Aorta (tissue), 5 donors: ENCODE measurements around the gene DRAXIN. TPM values are rescaled to one million over a fixed set of nuclear protein-coding genes. Genes with fewer than 3 reads are reported as not detected.

Source experiments
- ATAC-seq: fragments of 200-7000 bp; cut with Tn5 transposase; one replicate; pipeline ENCODE4 v1.9.1; 2022; ENCODE audit warnings: moderate library complexity; ENCODE audit not compliant: low FRiP score
- DNase-seq, 2 donors: peaks; one replicate each; pipeline ENCODE4 v3.0.0-alpha.2; 2020
- H3K27ac ChIP-seq, 2 donors: one replicate each; pipeline ENCODE4 v1.5.1; 2013; ENCODE audit warnings: low read length in 2 of 2, mild to moderate bottlenecking in 2 of 2, moderate library complexity in 2 of 2, control low read depth in 1 of 2, inconsistent platforms in 1 of 2, low read depth in 1 of 2
- H3K27me3 ChIP-seq, 2 donors: one replicate each; pipeline ENCODE4 v1.6.1; 2013; ENCODE audit warnings: control low read depth in 1 of 2, low read length in 1 of 2, mild to moderate bottlenecking in 1 of 2, moderate library complexity in 1 of 2; ENCODE audit not compliant: insufficient read depth in 2 of 2, control insufficient read depth in 1 of 2
- H3K36me3 ChIP-seq, 2 donors: one replicate each; pipeline ENCODE4 v1.6.1; 2013; ENCODE audit warnings: control low read depth in 1 of 2, low read length in 1 of 2, mild to moderate bottlenecking in 1 of 2; ENCODE audit not compliant: insufficient read depth in 2 of 2, control insufficient read depth in 1 of 2
- H3K4me1 ChIP-seq, 2 donors: one replicate each; pipeline ENCODE4 v1.6.1; 2013; ENCODE audit warnings: low read length in 2 of 2, control low read depth in 1 of 2, mild to moderate bottlenecking in 1 of 2, moderate library complexity in 1 of 2; ENCODE audit not compliant: insufficient read depth in 2 of 2, control insufficient read depth in 1 of 2
- H3K4me3 ChIP-seq, 2 donors: one replicate each; pipeline ENCODE4 v1.5.1; 2013; ENCODE audit warnings: low read length in 2 of 2, control low read depth in 1 of 2, mild to moderate bottlenecking in 1 of 2
- H3K9me3 ChIP-seq: one replicate; pipeline ENCODE4 v1.6.1; 2013; ENCODE audit warnings: mild to moderate bottlenecking, low read length; ENCODE audit not compliant: control insufficient read depth
- WGBS, 2 donors: extraction: QIAGEN DNeasy Blood & Tissue Kit; methylation state at CpG; one replicate each; pipeline ENCODE4 v1.1.7; 2013; 5-methylcytosine and 5-hydroxymethylcytosine counted together
- intact Hi-C, 2 donors: fragments of 100-400 bp; cut with DNase I; formaldehyde crosslinking; loops; one replicate each; pipeline versions ENCODE4 v1.14.2 to v1.15.0; 2022
- polyA plus RNA-seq, 2 donors: library from polyadenylated mRNA; stranded (reverse); fragments of 200-250 nt; gene quantifications; one replicate each; pipeline ENCODE4 v1.2.3, GENCODE V29; 2013
- total RNA-seq, 2 donors: library from RNA; stranded (reverse); fragmentation: NEBNext Ultra II Directional; extraction: Animal tissue kit (Norgen Biotek cat#: 25700); gene quantifications; one replicate each; pipeline ENCODE4 v1.2.1, GENCODE V29; 2021
- donor health status: healthy with polysubstance abuse.
- donor health status: Bipolar disorder and iron deficiency.
- donor health status: DM: no; HTN: no; CAD: no.
- donor health status: DM: no; HTN: no; CAD: no.
- donor health status: DM: yes; HTN: yes; CAD: no.

DRAXIN gene
- total and polyA plus RNA-seq, 4 donors = 0.03 to 0.21 TPM; not detected in 2

GRCh38 chr1:11668516-11668915 is 23.0 kb upstream of the DRAXIN start:
- intact Hi-C loops = no loop called here
- Histone ChIP-seq H3K9me3 (no peaks in the 10 kb centered on the region), H3K4me1 (no peaks in the 10 kb centered on the region), H3K4me3 (no peak overlapping the region), H3K36me3 (no peaks in the 10 kb centered on the region), H3K27ac (no peak overlapping the region), H3K27me3 (no peaks in the 10 kb centered on the region)
- ATAC-seq = no peak
- 91 to 95% methylated on average over 14 of the region's 14 CpGs for WGBS, 2 donors
- DNase-seq = no peak

DNA sequence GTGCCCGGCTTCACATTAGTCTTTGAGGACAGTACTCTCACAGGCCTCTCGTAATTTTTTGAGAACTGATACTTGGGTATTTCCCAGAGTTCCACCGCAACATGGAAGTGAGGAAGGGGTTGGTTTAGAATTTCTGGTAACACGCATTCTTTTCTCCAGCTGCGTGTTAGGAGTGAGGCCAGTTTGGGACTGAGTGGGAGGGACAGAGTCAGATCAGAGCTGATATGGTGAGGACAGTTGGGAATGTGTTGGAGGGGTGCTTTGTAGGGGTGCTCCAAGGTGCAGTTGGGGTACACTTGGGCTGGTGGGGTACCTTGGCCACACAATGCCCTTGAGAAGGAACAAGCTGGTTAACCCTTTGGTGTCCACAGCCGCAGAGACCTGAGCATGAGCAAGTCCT is 20.8 kb upstream of the DRAXIN start:
- H3K4me3 ChIP-seq = no peak overlapping the region
- 75 to 81% methylated on average over 6 of the region's 6 CpGs for WGBS, 2 donors
- intact Hi-C loops = no loop called here
- no peak for ATAC-seq
- peaks cover 0 to 2% of the 10 kb centered on the region in 2 donors for H3K36me3 ChIP-seq
- no peaks in the 10 kb centered on the region for H3K4me1 ChIP-seq
- no peak for DNase-seq
- H3K9me3 ChIP-seq = no peaks in the 10 kb centered on the region
- H3K27ac ChIP-seq = no peak overlapping the region
- H3K27me3 ChIP-seq = no peaks in the 10 kb centered on the region

DNA sequence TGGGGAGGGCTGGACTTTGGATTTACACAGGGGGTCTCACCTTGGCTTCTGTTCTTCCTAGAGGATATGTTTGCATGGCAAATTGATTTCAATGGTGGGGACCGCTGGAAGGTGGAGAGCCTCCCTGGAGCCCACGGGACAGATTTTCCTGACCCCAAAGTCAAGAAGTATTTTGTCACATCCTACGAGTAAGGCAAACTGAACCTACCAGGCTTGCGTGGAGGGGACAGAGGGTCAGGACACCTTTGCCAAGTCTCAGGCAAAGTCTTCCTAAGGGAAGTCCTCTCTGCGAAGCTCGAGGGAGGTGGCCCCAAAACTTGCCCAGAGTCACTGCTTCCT is 20.3 kb upstream of the DRAXIN start:
- DNase-seq (no peak), ATAC-seq (no peak)
- H3K27ac ChIP-seq = no peak overlapping the region
- peaks cover 0 to 2% of the 10 kb centered on the region in 2 donors for H3K36me3 ChIP-seq
- intact Hi-C loops = no loop called here
- H3K4me3 ChIP-seq = no peak overlapping the region
- 89 to 94% methylated on average over 6 of the region's 6 CpGs for WGBS, 2 donors
- no peaks in the 10 kb centered on the region for H3K9me3 ChIP-seq
- no peaks in the 10 kb centered on the region for H3K27me3 ChIP-seq
- no peaks in the 10 kb centered on the region for H3K4me1 ChIP-seq

DNA sequence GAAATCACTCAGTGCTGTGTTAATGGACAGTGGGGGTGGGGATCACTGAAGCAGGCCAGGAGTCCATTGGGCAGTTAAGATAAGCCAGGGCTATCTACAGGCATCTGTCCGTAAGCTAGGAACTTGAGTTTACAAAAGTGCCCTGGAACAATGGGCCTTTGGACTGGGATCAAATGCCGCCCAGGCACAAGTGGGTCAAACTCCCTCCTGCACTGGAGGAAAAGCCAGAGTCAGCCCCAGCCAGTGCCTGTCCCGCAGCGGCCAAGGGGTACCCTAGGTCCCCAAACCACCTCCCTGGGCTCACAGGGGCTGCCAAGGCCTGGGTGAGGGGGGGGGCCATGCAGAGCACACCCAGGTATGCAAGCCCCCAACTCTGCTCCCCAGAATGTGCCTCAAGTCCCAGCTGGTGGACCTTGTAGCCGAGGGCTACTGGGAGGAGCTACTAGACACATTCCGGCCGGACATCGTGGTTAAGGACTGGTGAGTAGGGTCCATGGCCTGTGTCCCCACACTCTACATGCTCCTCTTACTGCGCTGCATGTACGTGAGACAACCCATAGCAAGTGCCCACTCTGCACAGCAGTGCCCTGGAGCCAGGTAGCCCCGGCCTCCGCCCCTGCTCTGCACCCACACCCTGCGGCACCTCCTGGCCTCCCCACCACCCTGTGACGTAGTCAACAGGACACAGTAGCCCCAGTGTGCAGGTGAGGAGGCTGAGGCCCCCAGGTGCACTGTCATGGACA is 19.8 kb upstream of the DRAXIN start:
- no peak for DNase-seq
- Histone ChIP-seq H3K4me3 (no peak overlapping the region), H3K27me3 (no peaks in the 10 kb centered on the region), H3K36me3 (peaks cover 0 to 2% of the 10 kb centered on the region in 2 donors), H3K9me3 (no peaks in the 10 kb centered on the region), H3K27ac (no peak overlapping the region), H3K4me1 (no peaks in the 10 kb centered on the region)
- 88 to 92% methylated on average over 14 of the region's 14 CpGs for WGBS, 2 donors
- ATAC-seq = no peak
- intact Hi-C loops = no loop called here

- Histone ChIP-seq H3K36me3 (peaks cover 0 to 2% of the 10 kb centered on the region in 2 donors), H3K27me3 (no peaks in the 10 kb centered on the region), H3K9me3 (no peaks in the 10 kb centered on the region), H3K4me1 (no peaks in the 10 kb centered on the region), H3K4me3 (no peak overlapping the region), H3K27ac (no peak overlapping the region)
- intact Hi-C loops = no loop called here
- no peak for DNase-seq
- WGBS, 2 donors = 94% methylated on average over 14 of the region's 14 CpGs
- no peak for ATAC-seq
Observed at GRCh38 chr1:11673089-11673769, 18.3 kb upstream of the DRAXIN start.

GRCh38 chr1:11674488-11674887 is 17.0 kb upstream of the DRAXIN start:
- 95 to 97% methylated on average over 14 of the region's 14 CpGs for WGBS, 2 donors
- intact Hi-C loops = no loop called here
- DNase-seq (no peak), ATAC-seq (no peak)
- Histone ChIP-seq H3K27me3 (no peaks in the 10 kb centered on the region), H3K36me3 (peaks cover 0 to 2% of the 10 kb centered on the region in 2 donors), H3K9me3 (no peaks in the 10 kb centered on the region), H3K4me1 (no peaks in the 10 kb centered on the region), H3K27ac (no peak overlapping the region), H3K4me3 (no peak overlapping the region)

DNA sequence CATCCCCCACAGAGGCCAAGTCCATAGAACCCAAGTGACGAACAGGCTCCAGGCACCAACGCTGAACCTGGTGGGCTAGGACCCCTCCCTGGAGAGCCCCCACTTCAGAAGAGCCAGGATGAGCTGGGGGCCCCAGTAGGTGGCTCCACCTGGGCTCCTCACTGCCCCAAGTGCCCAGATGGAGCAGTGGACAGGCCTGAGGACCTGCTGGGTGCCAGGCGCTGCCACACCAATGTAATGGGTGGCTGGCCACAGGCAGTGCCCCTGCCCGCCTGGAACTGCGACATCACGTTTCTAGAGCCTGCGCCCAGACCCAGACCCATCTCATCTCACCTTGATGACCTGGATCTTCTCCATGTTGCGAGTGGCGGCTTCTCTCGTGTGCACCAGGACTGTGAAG is 16.2 kb upstream of the DRAXIN start:
- intact Hi-C loops = no loop called here
- 96 to 97% methylated on average over 10 of the region's 10 CpGs for WGBS, 2 donors
- Histone ChIP-seq H3K4me3 (no peak overlapping the region), H3K9me3 (no peaks in the 10 kb centered on the region), H3K36me3 (peaks cover 0 to 2% of the 10 kb centered on the region in 2 donors), H3K4me1 (no peaks in the 10 kb centered on the region), H3K27ac (no peak overlapping the region), H3K27me3 (no peaks in the 10 kb centered on the region)
- no peak for DNase-seq
- no peak for ATAC-seq

DNA sequence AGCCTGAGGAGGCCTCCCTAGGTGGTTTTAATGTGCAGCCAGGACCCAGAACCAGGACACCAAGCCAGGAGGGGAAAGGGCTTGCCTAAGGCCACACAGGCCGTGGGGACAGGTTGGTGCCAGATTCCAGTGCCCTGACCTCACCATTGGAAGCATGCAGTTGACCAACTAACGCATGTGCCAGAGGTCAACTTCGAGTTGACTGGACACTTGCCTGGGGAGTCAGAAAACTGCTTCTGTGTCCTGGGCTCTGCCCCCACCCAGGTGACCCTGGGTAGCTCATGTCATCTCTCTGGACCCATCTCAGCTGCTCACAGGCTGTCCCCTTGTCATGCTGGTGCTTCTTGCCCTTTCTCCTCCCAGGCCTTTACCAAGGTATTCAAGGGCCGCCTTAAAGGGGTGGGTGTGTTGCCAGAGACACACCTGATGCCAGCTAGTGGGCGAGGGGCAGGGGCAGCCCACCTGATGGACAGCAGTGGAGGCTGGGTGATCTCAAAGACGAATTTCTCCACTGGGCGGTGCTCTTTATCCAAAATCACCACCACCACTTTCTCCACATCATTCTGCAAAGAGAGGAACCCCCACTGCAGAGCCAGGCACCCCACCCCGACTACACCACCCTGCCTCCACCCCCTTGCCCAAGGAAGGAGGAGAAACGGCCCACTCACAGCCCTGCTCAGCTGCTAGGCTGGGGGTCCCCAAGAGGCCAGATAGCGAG is 15.0 kb upstream of the DRAXIN start:
- Histone ChIP-seq H3K27me3 (no peaks in the 10 kb centered on the region), H3K4me1 (no peaks in the 10 kb centered on the region), H3K4me3 (no peak overlapping the region), H3K27ac (no peak overlapping the region), H3K36me3 (peaks cover 0 to 2% of the 10 kb centered on the region in 2 donors), H3K9me3 (no peaks in the 10 kb centered on the region)
- 83 to 87% methylated on average over 10 of the region's 10 CpGs for WGBS, 2 donors
- intact Hi-C loops = no loop called here
- ATAC-seq = no peak
- no peak for DNase-seq
